HG03097 (cell line): ENCODE results near the gene IFITM1.
A peak's percentile ranks its signal among the peaks of the same experiment; 100 is the strongest.
"Not testable (repeated sequence)": the region's sequence is repeated elsewhere in the genome, so short reads cannot be mapped to it uniquely, and the experiment has no call there.

Experiments
- ATAC-seq: cut with Tn5 transposase; IDR thresholded peaks from one replicate; pipeline ENCODE4 v1.9.1; 2021; ENCODE audit not compliant: unreplicated experiment, low FRiP score

Gene IFITM1

DNA sequence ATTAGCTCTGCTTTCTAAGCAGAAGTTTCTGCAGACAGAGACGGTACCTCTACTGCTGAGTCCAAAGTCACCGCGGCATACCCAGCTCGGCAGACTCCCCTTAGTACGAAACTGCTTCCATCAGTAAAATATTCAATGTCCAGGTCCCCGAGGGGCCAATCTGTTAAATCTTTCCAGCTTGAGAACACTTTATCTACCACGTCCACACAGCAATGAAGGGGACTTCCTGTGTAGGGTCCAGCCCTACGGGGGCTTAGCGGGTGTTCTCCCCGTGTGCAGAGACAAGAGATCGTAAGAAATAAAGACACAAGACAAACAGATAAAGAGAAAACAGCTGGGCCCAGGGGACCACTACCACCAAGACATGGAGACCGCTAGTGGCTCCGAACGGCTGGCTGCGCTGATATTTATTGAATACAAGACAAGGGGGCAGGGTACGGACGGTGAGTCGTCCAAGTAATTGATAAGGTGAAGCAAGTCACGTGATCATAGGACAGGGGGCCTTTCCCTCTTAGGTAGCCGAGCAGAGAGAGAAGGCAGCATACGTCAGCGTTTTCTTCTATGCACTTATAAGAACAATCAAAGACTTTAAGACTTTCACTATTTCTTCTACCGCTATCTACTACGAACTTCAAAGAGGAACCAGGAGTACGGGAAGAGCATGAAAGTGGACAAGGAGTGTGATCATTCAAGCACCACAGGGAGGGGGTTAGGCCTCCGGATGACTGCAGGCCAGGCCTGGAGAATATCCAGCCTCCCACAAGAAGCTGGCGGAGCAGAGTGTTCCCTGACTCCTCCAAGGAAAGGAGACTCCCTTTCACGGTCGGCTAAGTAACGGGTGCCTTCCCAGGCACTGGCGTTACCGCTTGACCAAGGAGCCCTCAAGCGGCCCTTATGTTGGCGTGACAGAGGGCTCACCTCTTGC lies 11.0 kb downstream of the IFITM1 start:
- ATAC-seq = not testable (repeated sequence)

DNA sequence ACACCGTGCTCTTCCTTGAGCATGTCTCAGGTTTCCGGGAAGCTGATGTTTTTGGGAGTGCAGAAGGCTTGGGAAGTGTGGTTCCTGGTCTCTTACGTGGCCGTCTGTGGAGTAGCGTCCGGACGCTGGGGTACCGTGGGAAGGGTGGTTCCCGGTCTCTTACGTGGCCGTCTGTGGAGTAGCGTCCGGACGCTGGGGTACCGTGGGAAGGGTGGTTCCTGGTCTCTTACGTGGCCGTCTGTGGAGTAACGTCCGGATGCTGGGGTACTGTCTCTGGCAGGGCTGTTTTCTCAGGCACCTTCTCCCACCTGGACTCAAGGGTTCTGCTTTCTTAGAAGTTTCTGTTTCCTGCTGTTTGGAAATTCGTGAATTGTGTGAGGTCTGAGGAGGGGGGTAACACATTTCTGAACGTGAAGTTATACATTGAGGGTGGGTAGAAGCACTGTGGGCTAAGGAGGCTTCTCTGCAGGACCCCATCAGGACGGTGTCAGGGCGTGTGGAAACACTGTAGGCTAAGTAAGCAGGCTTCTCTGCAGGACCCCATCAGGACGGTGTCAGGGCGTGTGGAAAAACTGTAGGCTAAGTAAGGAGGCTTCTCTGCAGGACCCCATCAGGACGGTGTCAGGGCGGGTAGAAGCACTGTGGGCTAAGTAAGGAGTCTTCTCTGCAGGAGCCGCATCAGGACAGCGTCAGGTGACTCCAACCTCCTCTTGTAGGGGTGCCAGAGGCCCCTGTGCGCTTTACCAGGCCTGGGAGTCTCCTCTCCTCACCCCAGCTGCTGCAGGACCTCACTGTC lies 12.2 kb downstream of the IFITM1 start:
- ATAC-seq = no peak

GRCh38 chr11:326592-326841 lies 12.7 kb downstream of the IFITM1 start:
- ATAC-seq = no peak

DNA sequence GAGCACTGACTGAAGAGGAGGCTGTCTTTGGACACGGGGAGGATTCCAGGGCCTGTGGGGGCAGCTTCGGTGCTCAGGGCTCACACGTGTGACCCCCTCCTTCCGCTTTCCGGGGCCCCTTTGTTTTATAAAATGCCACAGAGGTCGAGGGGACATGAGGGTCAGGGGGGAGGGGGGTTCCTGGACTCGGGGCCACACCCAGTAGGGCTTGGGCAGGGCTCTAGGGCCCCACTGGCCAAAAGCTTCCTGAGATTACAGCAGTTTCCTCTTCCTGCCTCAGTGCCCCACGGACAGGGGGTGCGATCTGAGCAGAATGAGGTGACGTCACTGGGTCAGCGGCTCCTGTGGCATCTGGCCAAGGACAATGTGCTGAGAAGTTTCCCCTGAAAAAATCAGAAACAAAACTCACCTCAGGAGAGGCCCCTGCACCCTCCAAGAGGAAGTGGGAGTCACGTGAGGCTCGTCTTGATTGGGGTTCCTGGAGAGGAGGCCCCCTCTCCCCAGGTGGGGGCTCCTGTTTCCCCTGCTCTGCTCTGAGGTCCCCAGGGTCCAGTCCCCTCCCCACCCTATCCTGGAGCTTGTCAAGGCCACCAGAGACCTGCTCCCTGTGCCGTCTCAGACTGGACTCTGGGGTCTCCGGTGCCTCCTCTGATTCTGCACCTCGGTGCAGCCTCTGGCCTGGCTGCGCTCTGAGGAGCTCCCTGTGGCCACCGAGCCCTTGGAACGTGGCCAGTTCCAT lies 13.2 kb downstream of the IFITM1 start:
- ATAC-seq = peak; percentile 58

- no peak for ATAC-seq
Observed at GRCh38 chr11:327581-327923, 13.7 kb downstream of the IFITM1 start.

DNA sequence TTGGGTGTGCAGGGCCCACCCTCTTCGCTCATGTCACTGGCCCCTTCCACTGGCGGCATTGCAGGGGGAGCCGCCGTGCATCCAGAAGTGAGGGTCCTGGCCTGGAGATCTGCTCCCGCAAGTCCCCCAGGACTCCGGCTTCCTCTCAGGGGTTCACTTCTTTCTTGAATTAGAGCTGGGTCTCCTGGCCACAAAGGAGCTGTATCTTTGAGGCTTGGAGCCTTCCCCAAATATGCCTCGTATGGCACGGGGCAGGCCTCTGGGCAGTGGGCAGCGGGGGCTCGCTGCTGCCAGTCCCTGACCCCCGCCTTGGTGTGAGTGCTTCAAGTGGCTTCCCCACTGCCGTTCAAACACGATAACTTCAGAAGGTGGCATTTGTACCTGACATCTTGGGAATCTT lies 14.2 kb downstream of the IFITM1 start:
- ATAC-seq = no peak

GRCh38 chr11:328516-329100 lies 14.8 kb downstream of the IFITM1 start:
- ATAC-seq = not testable (repeated sequence)

DNA sequence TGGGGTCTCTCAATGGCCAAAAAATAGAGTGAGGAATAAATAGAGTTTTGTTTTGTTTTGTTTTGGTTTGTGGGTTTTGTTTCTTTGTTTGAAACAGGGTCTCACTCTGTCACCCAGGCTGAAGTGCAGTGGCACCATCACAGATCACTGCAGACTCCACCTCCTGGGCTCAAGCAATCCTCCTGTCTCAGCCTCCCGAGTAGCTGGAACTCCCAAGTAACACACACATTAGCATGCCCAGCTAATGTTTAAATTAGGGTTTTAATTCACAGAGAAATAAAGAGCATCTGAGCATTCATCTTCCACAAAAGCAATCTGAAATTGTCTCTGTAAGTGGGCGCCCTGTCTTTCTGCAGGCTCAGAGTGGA lies 16.0 kb downstream of the IFITM1 start:
- ATAC-seq = no peak

- ATAC-seq = no peak
Observed at GRCh38 chr11:330307-330693, 16.5 kb downstream of the IFITM1 start.

DNA sequence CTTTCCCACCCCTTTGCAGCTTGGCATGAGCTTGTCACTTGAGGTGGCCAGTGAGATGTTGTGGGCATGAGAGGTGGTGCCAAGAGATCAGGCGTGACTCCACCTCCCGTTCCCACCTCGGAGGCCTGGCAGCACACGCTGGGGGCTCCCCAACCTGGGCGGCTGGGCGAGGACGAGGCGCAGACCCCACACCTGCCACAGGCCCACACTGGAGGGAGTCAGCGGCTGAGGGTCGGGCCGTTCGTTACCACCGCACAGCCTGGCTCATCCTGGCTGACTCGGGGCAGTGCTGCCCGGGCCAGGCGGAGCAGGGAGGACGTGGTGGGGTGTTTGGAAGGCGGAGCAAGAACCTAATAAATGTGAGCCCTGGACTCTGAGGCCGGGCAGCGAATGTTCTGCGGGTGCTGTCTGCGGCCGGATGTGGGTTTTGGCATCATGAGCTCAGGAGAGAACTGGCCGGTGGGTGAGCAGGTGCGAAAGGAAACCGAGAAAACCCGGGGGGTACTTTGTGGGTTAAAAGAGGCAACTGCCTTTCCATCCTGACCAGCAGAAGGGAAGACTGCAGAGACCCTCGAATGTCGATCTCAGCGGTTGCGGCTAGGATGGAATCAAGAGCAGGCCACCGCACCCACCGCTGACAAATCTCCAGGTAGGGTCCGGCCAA lies 17.0 kb downstream of the IFITM1 start:
- no peak for ATAC-seq

GRCh38 chr11:331358-332060 lies 17.7 kb downstream of the IFITM1 start:
- ATAC-seq = no peak

GRCh38 chr11:332651-333480 lies 19.0 kb downstream of the IFITM1 start:
- ATAC-seq = no peak

- ATAC-seq = not testable (repeated sequence)
Observed at GRCh38 chr11:333616-334263, 19.9 kb downstream of the IFITM1 start.

- no peak for ATAC-seq
Observed at GRCh38 chr11:334264-334994, 20.6 kb downstream of the IFITM1 start.

DNA sequence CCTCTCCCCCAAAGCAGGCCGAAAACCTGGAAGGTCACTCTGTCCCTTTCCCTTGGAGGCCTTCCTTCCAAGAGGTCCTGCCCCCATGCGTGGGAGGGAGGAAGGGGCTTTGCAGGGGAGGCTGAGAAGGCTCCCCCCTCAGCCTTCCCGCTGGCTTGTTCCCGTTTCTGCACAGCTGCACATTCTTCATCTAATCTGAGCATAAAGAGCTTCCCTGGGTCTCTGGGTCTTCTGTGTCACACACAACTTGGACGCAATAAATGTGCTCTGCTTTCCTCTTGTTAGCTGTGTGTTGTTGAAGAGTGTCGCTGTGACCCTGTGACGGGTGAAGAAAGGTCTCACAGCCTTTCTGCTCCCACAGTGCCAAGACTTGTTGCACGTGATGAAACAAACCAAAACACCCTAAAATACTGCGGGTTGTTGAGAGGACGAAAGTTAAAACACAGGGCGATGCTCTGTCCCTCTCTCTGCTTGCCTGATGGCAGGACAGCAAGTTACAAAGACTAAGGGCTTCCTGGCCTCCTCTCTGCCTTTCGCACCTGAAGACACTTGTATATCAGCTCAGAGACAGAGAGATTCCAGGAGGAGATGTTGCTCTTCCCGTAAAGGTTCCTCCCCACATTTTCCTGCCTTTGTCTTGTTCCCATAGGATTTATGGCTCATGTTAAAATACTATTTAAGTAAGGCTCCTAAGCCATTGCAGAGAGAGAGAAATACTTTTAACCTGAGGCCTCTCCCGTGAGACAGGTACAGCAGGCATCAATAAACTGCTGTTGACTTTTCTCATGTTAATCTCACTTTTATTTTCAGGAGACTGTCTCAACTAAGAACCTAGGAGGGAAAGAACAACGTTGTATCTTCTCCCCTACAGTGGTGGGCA lies 22.2 kb downstream of the IFITM1 start:
- no peak for ATAC-seq

GRCh38 chr11:336659-337198 lies 22.9 kb downstream of the IFITM1 start:
- no peak for ATAC-seq

- no peak for ATAC-seq
Observed at GRCh38 chr11:337711-338110, 23.9 kb downstream of the IFITM1 start.
